IMR-90 (cell line): ENCODE measurements around the gene RAI14. TPM values are rescaled to one million over a fixed set of nuclear protein-coding genes. Genes with fewer than 3 reads are reported as not detected.

Source experiments
- ATAC-seq: fragments of 200-7000 bp; cut with Tn5 transposase; 2 replicates; pipeline ENCODE4 v1.9.1; 2020; ENCODE audit warnings: low read depth, mild to moderate bottlenecking, moderate library complexity
- BruUV-seq: library from RNA; stranded (reverse); fragments of 400-500 nt; replicated peaks from 2 replicates; lab custom pipeline; 2021; lab: Mats Ljungman, UMichigan
- CTCF ChIA-PET: fragments of 300-600 bp; formaldehyde crosslinking; extraction: SDS; loops from one replicate; lab custom pipeline; 2021; ENCODE audit warnings: antibody characterized with exemption; lab: Yijun Ruan, JAX
- POLR2A ChIA-PET: fragments of 300-600 bp; sonication (Branson Sonifier 250); formaldehyde crosslinking; loops from one replicate; lab custom pipeline; 2022; ENCODE audit warnings: antibody characterized with exemption; ENCODE audit not compliant: unreplicated experiment; lab: Charles Lee
- DNase-seq: peaks from one replicate; pipeline ENCODE4 v3.0.0; 2013
- H2AFZ ChIP-seq: replicated peaks from 2 replicates; pipeline ENCODE3; 2013; ENCODE audit warnings: low read length, mild to moderate bottlenecking; ENCODE audit not compliant: poor library complexity
- H2AK5ac ChIP-seq: 2 replicates; pipeline ENCODE4 v1.6.1; 2013; ENCODE audit warnings: low read depth, low read length, inconsistent platforms
- H2AK9ac ChIP-seq: replicated peaks from 2 replicates; pipeline ENCODE3; 2013; ENCODE audit warnings: mild to moderate bottlenecking, low read depth, low read length, moderate library complexity; ENCODE audit not compliant: poor library complexity
- H2BK120ac ChIP-seq: 2 replicates; pipeline ENCODE4 v1.6.1; 2013; ENCODE audit warnings: low read depth, low read length, inconsistent platforms
- H2BK15ac ChIP-seq: 3 replicates; pipeline ENCODE4 v1.6.1; 2013; ENCODE audit warnings: low read depth, low read length, inconsistent platforms
- H2BK20ac ChIP-seq: 2 replicates; pipeline ENCODE4 v1.6.1; 2013; ENCODE audit warnings: low read depth, mild to moderate bottlenecking, inconsistent platforms, low read length, moderate library complexity
- H2BK5ac ChIP-seq: 2 replicates; pipeline ENCODE4 v1.6.1; 2013; ENCODE audit warnings: mild to moderate bottlenecking, low read depth, low read length, inconsistent platforms; ENCODE audit not compliant: poor library complexity, severe bottlenecking
- H3K14ac ChIP-seq: replicated peaks from 2 replicates; pipeline ENCODE4 v1.6.1; 2013; ENCODE audit warnings: low read depth, low read length, inconsistent platforms
- H3K18ac ChIP-seq: 2 replicates; pipeline ENCODE4 v1.6.1; 2013; ENCODE audit warnings: low read depth, low read length, control low read depth
- H3K23ac ChIP-seq: 2 replicates; pipeline ENCODE4 v1.6.1; 2013; ENCODE audit warnings: low read depth, low read length, inconsistent platforms
- H3K27ac ChIP-seq: 2 replicates; pipeline ENCODE4 v1.5.1; 2013; ENCODE audit warnings: mild to moderate bottlenecking, control low read depth, low read length; ENCODE audit not compliant: insufficient read depth
- H3K27me3 ChIP-seq: 2 replicates; pipeline ENCODE4 v1.6.1; 2013; ENCODE audit warnings: low read length; ENCODE audit not compliant: control insufficient read depth, insufficient read depth
- H3K36me3 ChIP-seq: 2 replicates; pipeline ENCODE4 v1.6.1; 2013; ENCODE audit warnings: low read length, mixed read lengths; ENCODE audit not compliant: control insufficient read depth, insufficient read depth
- H3K4ac ChIP-seq: 2 replicates; pipeline ENCODE4 v1.6.1; 2013; ENCODE audit warnings: low read depth, low read length, inconsistent platforms
- H3K4me1 ChIP-seq: 2 replicates; pipeline ENCODE4 v1.6.1; 2013; ENCODE audit warnings: low read length, mixed read lengths; ENCODE audit not compliant: control insufficient read depth, insufficient read depth
- H3K4me2 ChIP-seq: 2 replicates; pipeline ENCODE4 v1.6.1; 2013; ENCODE audit warnings: low read depth, mild to moderate bottlenecking, control low read depth, low read length, moderate library complexity
- H3K4me3 ChIP-seq: 2 replicates; pipeline ENCODE4 v1.5.1; 2013; ENCODE audit warnings: low read depth, mild to moderate bottlenecking, control low read depth, low read length, moderate library complexity; ENCODE audit not compliant: insufficient read depth
- H3K56ac ChIP-seq: 2 replicates; pipeline ENCODE4 v1.6.1; 2013; ENCODE audit warnings: low read length, inconsistent platforms; ENCODE audit not compliant: insufficient read depth; ENCODE audit errors: extremely low read depth
- H3K79me1 ChIP-seq, 2 experiments: 2 replicates each; pipeline ENCODE4 v1.6.1; 2013; ENCODE audit warnings: low read length in 2 of 2, inconsistent platforms in 1 of 2, low read depth in 1 of 2
- H3K9ac ChIP-seq: 2 replicates; pipeline ENCODE4 v1.6.1; 2013; ENCODE audit warnings: low read depth, low read length, control low read depth
- H3K9me1 ChIP-seq: 2 replicates; pipeline ENCODE4 v1.6.1; 2013; ENCODE audit warnings: low read length, inconsistent platforms; ENCODE audit not compliant: insufficient read depth
- H3K9me3 ChIP-seq: 2 replicates; pipeline ENCODE4 v1.6.1; 2013; ENCODE audit warnings: low read length; ENCODE audit not compliant: control insufficient read depth, insufficient read depth
- H4K20me1 ChIP-seq: 2 replicates; pipeline ENCODE4 v1.6.1; 2013; ENCODE audit warnings: low read length, inconsistent platforms; ENCODE audit not compliant: insufficient read depth
- H4K5ac ChIP-seq: 2 replicates; pipeline ENCODE4 v1.6.1; 2013; ENCODE audit warnings: mild to moderate bottlenecking, low read depth, low read length, control low read depth
- H4K8ac ChIP-seq, 2 experiments: 2 replicates each; pipeline ENCODE4 v1.6.1; 2013; ENCODE audit warnings: low read depth in 2 of 2, low read length in 2 of 2, control low read depth in 1 of 2, inconsistent platforms in 1 of 2
- H4K91ac ChIP-seq: 2 replicates; pipeline ENCODE4 v1.6.1; 2013; ENCODE audit warnings: low read depth, low read length, inconsistent platforms; ENCODE audit not compliant: insufficient read depth
- BHLHE40 ChIP-seq: fragments of 150-350 bp; IDR thresholded peaks from 2 replicates; pipeline ENCODE4 v1.6.1; 2016; ENCODE audit warnings: mild to moderate bottlenecking, low read depth, low read length
- CHD1 ChIP-seq: IDR thresholded peaks from 2 replicates; pipeline ENCODE4 v1.6.1; 2012; ENCODE audit warnings: low read depth, low read length, improper control_type of control experiment
- CTCF ChIP-seq: conservative IDR thresholded peaks from 2 replicates; pipeline ENCODE4 v1.5.1; 2012; ENCODE audit warnings: mild to moderate bottlenecking, low read depth, low read length, improper control_type of control experiment
- ELK1 ChIP-seq: fragments of 150-350 bp; IDR thresholded peaks from 2 replicates; pipeline ENCODE4 v1.6.1; 2016; ENCODE audit warnings: low read depth, mild to moderate bottlenecking, low read length, moderate library complexity, borderline replicate concordance
- FOS ChIP-seq: fragments of 150-350 bp; IDR thresholded peaks from 2 replicates; pipeline ENCODE4 v1.6.1; 2016; ENCODE audit warnings: low read depth, low read length
- MAFK ChIP-seq: IDR thresholded peaks from 2 replicates; pipeline ENCODE4 v1.6.1; 2012; ENCODE audit warnings: low read depth, low read length, improper control_type of control experiment
- NFE2L2 ChIP-seq: fragments of 150-350 bp; IDR thresholded peaks from 2 replicates; pipeline ENCODE4 v1.6.1; 2016; ENCODE audit warnings: low read depth, mild to moderate bottlenecking, low read length
- POLR2A ChIP-seq: IDR thresholded peaks from 2 replicates; pipeline ENCODE4 v1.6.1; 2012; ENCODE audit warnings: mild to moderate bottlenecking, low read depth, low read length
- RCOR1 ChIP-seq: IDR thresholded peaks from 2 replicates; pipeline ENCODE4 v1.6.1; 2012; ENCODE audit warnings: mild to moderate bottlenecking, low read length, improper control_type of control experiment; ENCODE audit not compliant: insufficient replicate concordance
- USF2 ChIP-seq: fragments of 150-350 bp; IDR thresholded peaks from 2 replicates; pipeline ENCODE4 v1.6.1; 2017; ENCODE audit warnings: mild to moderate bottlenecking, antibody characterized with exemption, low read length, low read depth
- WGBS, 2 experiments: methylation state at CpG; one replicate each; pipeline versions ENCODE4 v1.1.5 to v1.1.7; 2013; ENCODE audit warnings: missing lambda C conversion rate in 2 of 2; ENCODE audit not compliant: insufficient read length in 1 of 2; ENCODE audit errors: extremely low coverage in 2 of 2; 5-methylcytosine and 5-hydroxymethylcytosine counted together
- dilution Hi-C: fragments of 300-500 bp; cut with HindIII; formaldehyde crosslinking; loops from one replicate; pipeline ENCODE4 v1.14.3; 2018; ENCODE audit warnings: low sequenced_read_pairs; ENCODE audit not compliant: unreplicated experiment
- in situ Hi-C: fragments of 300-500 bp; cut with MboI; formaldehyde crosslinking; loops from 3 replicates; pipeline ENCODE4 v1.14.3; 2019; ENCODE audit warnings: low sequenced_read_pairs, inconsistent platforms, mixed read lengths
- intact Hi-C: fragments of 100-400 bp; cut with micrococcal nuclease; formaldehyde crosslinking; loops from 2 replicates; pipeline ENCODE4 v1.10.0; 2022
- polyA plus RNA-seq, 3 experiments: library from polyadenylated mRNA; depleted of rRNA; stranded (reverse); fragments of >200 nt; gene quantifications; 2 replicates each; pipeline ENCODE4 v1.2.3, GENCODE V29; 2012; ENCODE audit warnings: low replicate concordance in 1 of 3
- total RNA-seq: library from RNA; depleted of rRNA; stranded (reverse); fragments of >200 nt; gene quantifications from 2 replicates; pipeline ENCODE4 v1.2.3, GENCODE V29; 2012

Gene RAI14
- total and polyA plus RNA-seq, 2 of the 4 experiments (the other 2 are of a cell fraction): 221 to 267 TPM

GRCh38 chr5:34820593-34820992 is 164.5 kb downstream of the RAI14 start:
- CTCF ChIA-PET: no interaction called here

More at GRCh38 chr5:34820593-34820992, 164.5 kb downstream of the RAI14 start:
- no peaks in the 10 kb centered on the region for H3K9me1 ChIP-seq
- peaks cover 17 to 31% of the 10 kb centered on the region in 2 experiments for H3K79me1 ChIP-seq
- H3K4ac ChIP-seq: no peak overlapping the region
- POLR2A ChIA-PET: no interaction called here
- H3K9me3 ChIP-seq: no peaks in the 10 kb centered on the region
- no TSS peak for BruUV-seq
- no peak overlapping the region for H4K8ac ChIP-seq
- dilution Hi-C loops (no loop called here), intact Hi-C loops (no loop called here), in situ Hi-C loops (no loop called here)
- no peak overlapping the region for H2BK15ac ChIP-seq
- DNase-seq: no peak
- no peak overlapping the region for H3K56ac ChIP-seq
- no peak for ATAC-seq
- H3K18ac ChIP-seq: no peak overlapping the region
- H3K4me2 ChIP-seq: no peak overlapping the region
- no peak overlapping the region for H2BK20ac ChIP-seq
- H2AFZ ChIP-seq: no peak overlapping the region
- H4K91ac ChIP-seq: no peak overlapping the region
- no CpG with 5 or more reads among the region's 1 CpG for WGBS, 2 experiments
- H3K23ac ChIP-seq: 0 out of 2 replicates have a peak overlapping the region, but pooled peaks have one; percentile 16
- no peak overlapping the region for H2AK5ac ChIP-seq
- no peak overlapping the region for H3K4me3 ChIP-seq
- H3K14ac ChIP-seq: no peak overlapping the region
- H3K36me3 ChIP-seq: peaks cover 48% of the 10 kb centered on the region
- peak overlapping the region; percentile 55 for H2BK5ac ChIP-seq
- H2AK9ac ChIP-seq: no peak overlapping the region
- H3K27ac ChIP-seq: no peak overlapping the region
- H3K9ac ChIP-seq: no peak overlapping the region
- H2BK120ac ChIP-seq: no peak overlapping the region
- no peak overlapping the region for H4K5ac ChIP-seq
- no peaks in the 10 kb centered on the region for H3K27me3 ChIP-seq
- TF ChIP-seq CHD1: no peak
- TF ChIP-seq CTCF: no peak
- no peak for TF ChIP-seq NFE2L2
- TF ChIP-seq BHLHE40: no peak
- TF ChIP-seq USF2: no peak
- TF ChIP-seq RCOR1: no peak
- no peak for TF ChIP-seq POLR2A
- TF ChIP-seq MAFK: no peak
- no peak for TF ChIP-seq ELK1
- no peak for TF ChIP-seq FOS
- no peaks in the 10 kb centered on the region; the same call in 1 of the 2 replicates for H4K20me1 ChIP-seq
- H3K4me1 ChIP-seq: no peaks in the 10 kb centered on the region
